ENCODE results near the gene HAPLN2.

Gene HAPLN2

DNA sequence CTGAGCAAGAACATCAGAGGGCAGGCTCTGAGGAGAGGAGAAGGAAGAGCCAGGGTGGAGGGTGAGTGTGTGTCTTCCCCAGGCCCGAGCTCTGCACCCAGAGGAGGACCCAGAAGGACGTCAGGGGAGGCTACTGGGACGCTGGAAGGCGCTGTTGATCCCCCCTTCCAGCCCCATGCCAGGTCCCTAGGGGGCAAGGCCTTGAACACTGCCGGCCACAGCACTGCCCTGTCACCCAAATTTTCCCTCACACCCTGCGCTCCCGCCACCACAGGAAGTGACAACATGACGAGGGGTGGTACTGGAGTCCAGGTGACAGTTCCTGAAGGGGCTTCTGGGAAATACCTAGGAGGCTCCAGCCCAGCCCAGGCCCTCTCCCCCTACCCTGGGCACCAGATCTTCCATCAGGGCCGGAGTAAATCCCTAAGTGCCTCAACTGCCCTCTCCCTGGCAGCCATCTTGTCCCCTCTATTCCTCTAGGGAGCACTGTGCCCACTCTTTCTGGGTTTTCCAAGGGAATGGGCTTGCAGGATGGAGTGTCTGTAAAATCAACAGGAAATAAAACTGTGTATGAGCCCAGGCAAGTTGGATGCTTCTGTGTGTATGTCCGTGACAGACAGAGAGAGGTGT, 39.8 kb downstream of the HAPLN2 start:
- H3K4me3 ChIP-seq (ENCODE audit: low read depth, low read length): no peak overlapping the region
- H3K36me3 ChIP-seq: no peaks in the 10 kb centered on the region
- TF ChIP-seq, protein P1, sequence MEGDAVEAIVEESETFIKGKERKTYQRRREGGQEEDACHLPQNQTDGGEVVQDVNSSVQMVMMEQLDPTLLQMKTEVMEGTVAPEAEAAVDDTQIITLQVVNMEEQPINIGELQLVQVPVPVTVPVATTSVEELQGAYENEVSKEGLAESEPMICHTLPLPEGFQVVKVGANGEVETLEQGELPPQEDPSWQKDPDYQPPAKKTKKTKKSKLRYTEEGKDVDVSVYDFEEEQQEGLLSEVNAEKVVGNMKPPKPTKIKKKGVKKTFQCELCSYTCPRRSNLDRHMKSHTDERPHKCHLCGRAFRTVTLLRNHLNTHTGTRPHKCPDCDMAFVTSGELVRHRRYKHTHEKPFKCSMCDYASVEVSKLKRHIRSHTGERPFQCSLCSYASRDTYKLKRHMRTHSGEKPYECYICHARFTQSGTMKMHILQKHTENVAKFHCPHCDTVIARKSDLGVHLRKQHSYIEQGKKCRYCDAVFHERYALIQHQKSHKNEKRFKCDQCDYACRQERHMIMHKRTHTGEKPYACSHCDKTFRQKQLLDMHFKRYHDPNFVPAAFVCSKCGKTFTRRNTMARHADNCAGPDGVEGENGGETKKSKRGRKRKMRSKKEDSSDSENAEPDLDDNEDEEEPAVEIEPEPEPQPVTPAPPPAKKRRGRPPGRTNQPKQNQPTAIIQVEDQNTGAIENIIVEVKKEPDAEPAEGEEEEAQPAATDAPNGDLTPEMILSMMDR (IDR thresholded peaks at IDR 0.05; ENCODE audit: low read depth, low read length): no peak

GRCh38 chr1:156659661-156659987, 40.4 kb downstream of the HAPLN2 start:
- Histone ChIP-seq H3K4me1 (peaks cover 29% of the 10 kb centered on the region), H3K4me3 (ENCODE audit: low read depth, low read length) (peak overlapping the region; percentile 29; the same call in 1 of the 2 replicates), H3K36me3 (no peaks in the 10 kb centered on the region), H3K27me3 (no peaks in the 10 kb centered on the region), H3K9me3 (no peaks in the 10 kb centered on the region)
- DNase-seq: no peak
- TF ChIP-seq, protein P1 (IDR thresholded peaks at IDR 0.05; ENCODE audit: low read depth, low read length): no peak

More for the DNA sequence above, 39.8 kb downstream of the HAPLN2 start:
- H3K4me1 ChIP-seq: peaks cover 23% of the 10 kb centered on the region
- no peak for DNase-seq
- H3K9me3 ChIP-seq: no peaks in the 10 kb centered on the region
- H3K27me3 ChIP-seq: no peaks in the 10 kb centered on the region

DNA sequence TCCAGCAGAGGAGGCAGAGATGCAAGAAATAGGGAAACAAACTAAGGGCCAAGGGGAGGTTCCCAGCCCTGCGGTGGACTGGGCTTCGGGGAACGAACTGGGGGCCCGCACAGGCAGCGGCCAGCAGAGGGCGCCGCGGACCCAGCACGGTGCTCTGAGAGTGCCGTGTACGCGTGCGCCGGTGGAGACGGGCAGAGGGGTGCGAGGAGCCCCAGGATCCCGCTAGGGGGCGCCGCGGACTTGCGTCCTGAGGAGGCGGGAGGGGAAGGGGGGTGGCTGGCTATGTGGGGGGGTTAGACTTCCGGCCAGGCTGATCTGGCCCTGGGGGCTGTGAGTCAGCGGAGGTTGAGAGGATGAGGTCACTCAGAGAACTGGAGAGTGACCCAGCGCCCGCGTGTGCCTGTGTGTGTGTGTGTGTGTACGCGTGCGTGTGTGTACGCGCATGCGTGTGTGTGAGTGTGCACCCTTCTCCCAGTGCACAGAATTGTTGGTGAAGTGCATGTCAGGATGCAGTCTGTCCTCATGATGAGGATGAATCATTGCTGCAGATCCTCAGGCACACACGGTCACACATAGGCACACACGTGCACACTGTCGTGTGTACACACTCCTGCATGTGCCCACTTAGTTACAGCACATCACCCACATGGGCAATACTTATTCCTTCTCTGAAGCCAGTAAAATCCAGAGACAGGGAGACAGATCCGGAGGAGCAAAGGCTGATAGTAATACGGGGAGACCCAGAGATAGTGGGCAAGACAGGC, 41.0 kb downstream of the HAPLN2 start:
- DNase-seq: peak; percentile 98
- TF ChIP-seq, protein P1 (IDR thresholded peaks at IDR 0.05; ENCODE audit: low read depth, low read length): peak; percentile 92
- H3K27me3 ChIP-seq: no peaks in the 10 kb centered on the region
- no peaks in the 10 kb centered on the region for H3K9me3 ChIP-seq
- peaks cover 29% of the 10 kb centered on the region for H3K4me1 ChIP-seq
- H3K36me3 ChIP-seq: no peaks in the 10 kb centered on the region
- peak overlapping the region; percentile 67 for H3K4me3 ChIP-seq (ENCODE audit: low read depth, low read length)

- Histone ChIP-seq H3K4me3 (ENCODE audit: low read depth, low read length) (peak overlapping the region; percentile 67), H3K4me1 (peaks cover 28% of the 10 kb centered on the region), H3K9me3 (no peaks in the 10 kb centered on the region), H3K27me3 (no peaks in the 10 kb centered on the region), H3K36me3 (no peaks in the 10 kb centered on the region)
- TF ChIP-seq, protein P1 (IDR thresholded peaks at IDR 0.05; ENCODE audit: low read depth, low read length): no peak
- no peak for DNase-seq
Measured at GRCh38 chr1:156660752-156661112, 41.5 kb downstream of the HAPLN2 start.

GRCh38 chr1:156662005-156662799, 43.0 kb downstream of the HAPLN2 start:
- TF ChIP-seq, protein P1 (IDR thresholded peaks at IDR 0.05; ENCODE audit: low read depth, low read length): no peak
- DNase-seq: no peak
- H3K36me3 ChIP-seq: no peaks in the 10 kb centered on the region
- no peak overlapping the region for H3K4me3 ChIP-seq (ENCODE audit: low read depth, low read length)
- H3K9me3 ChIP-seq: no peaks in the 10 kb centered on the region
- H3K27me3 ChIP-seq: no peaks in the 10 kb centered on the region
- peaks cover 25% of the 10 kb centered on the region for H3K4me1 ChIP-seq

GRCh38 chr1:156662800-156663055, 43.5 kb downstream of the HAPLN2 start:
- H3K9me3 ChIP-seq: no peaks in the 10 kb centered on the region
- no peaks in the 10 kb centered on the region for H3K27me3 ChIP-seq
- H3K36me3 ChIP-seq: no peaks in the 10 kb centered on the region
- no peak for DNase-seq
- H3K4me3 ChIP-seq (ENCODE audit: low read depth, low read length): no peak overlapping the region
- peaks cover 27% of the 10 kb centered on the region for H3K4me1 ChIP-seq
- TF ChIP-seq, protein P1 (IDR thresholded peaks at IDR 0.05; ENCODE audit: low read depth, low read length): no peak

Data from BE2C (cell line).